Upper lobe of left lung (tissue), 4 donors: ENCODE results near the gene REP15.

ENCODE experiments used
- CTCF ChIP-seq, 6 experiments: fragments of 450-650 bp in 4 of 6; fragments of 200-600 bp in 2 of 6; sonication (generic) in 2 of 6; IDR thresholded peaks; one replicate each; pipeline ENCODE4 v1.5.1; 2016 to 2019; ENCODE audit warnings: antibody characterized with exemption in 6 of 6
- POLR2AphosphoS5 ChIP-seq, 2 donors: sonication (generic); formaldehyde crosslinking; IDR thresholded peaks; one replicate each; pipeline ENCODE4 v1.5.1; 2017; ENCODE audit warnings: antibody characterized with exemption in 2 of 2

GRCh38 chr12:27693403-27693802 lies 2.8 kb upstream of the REP15 start:
- no peak for TF ChIP-seq CTCF (IDR thresholded peaks at IDR 0.05)
- no peak for TF ChIP-seq POLR2AphosphoS5 (IDR thresholded peaks at IDR 0.05)
